A549 (cell line): ENCODE measurements around the gene GPR35. TPM values are rescaled to one million over a fixed set of nuclear protein-coding genes. Genes with fewer than 3 reads are reported as not detected.
A peak's percentile ranks its signal among the peaks of the same experiment; 100 is the strongest.
"Not testable (repeated sequence)": the region's sequence is repeated elsewhere in the genome, so short reads cannot be mapped to it uniquely, and the experiment has no call there.

Experiments used
- ATAC-seq, 2 experiments: fragments of 200-7000 bp in 1 of 2; fragments of >200 bp in 1 of 2; cut with Nextera tagmentation in 1 of 2; cut with Tn5 transposase in 1 of 2; 3 replicates each; pipeline versions ENCODE4 v1.8.0 to v1.9.1; 2018 to 2020; ENCODE audit warnings: mild to moderate bottlenecking in 1 of 2, moderate library complexity in 1 of 2
- CTCF ChIA-PET: fragments of 300-600 bp; sonication (Branson Sonifier 250); formaldehyde crosslinking; extraction: SDS; loops from one replicate; lab custom pipeline; 2021; ENCODE audit warnings: antibody characterized with exemption, inconsistent platforms; lab: Yijun Ruan, JAX
- POLR2A ChIA-PET: fragments of 350-600 bp; formaldehyde crosslinking; extraction: SDS; loops from one replicate; lab custom pipeline; 2021; ENCODE audit warnings: antibody characterized with exemption, inconsistent platforms; lab: Yijun Ruan, JAX
- DNase-seq, 2 experiments: peaks; one replicate each; pipeline versions ENCODE4 v3.0.0 to v3.0.0-alpha.2; 2011 to 2016; ENCODE audit warnings: low read depth in 1 of 2, low spot score in 1 of 2
- FAIRE-seq: peaks from 2 replicates; lab custom pipeline; 2011; peaks lifted over from hg19 to GRCh38; lab: Jason Lieb, UNC
- H3K27ac ChIP-seq, 2 experiments: fragments of >200 bp; sonication (Bioruptor Twin); formaldehyde crosslinking; 3 replicates each; pipeline ENCODE4 v1.5.1; 2016 to 2017
- H3K4me1 ChIP-seq: fragments of >200 bp; sonication (Bioruptor Twin); formaldehyde crosslinking; 3 replicates; pipeline ENCODE4 v1.6.1; 2016
- H3K4me2 ChIP-seq: fragments of >200 bp; sonication (Bioruptor Twin); formaldehyde crosslinking; 3 replicates; pipeline ENCODE4 v1.6.1; 2016
- H3K4me3 ChIP-seq: fragments of >200 bp; sonication (Bioruptor Twin); formaldehyde crosslinking; 3 replicates; pipeline ENCODE4 v1.5.1; 2016
- H3K9me3 ChIP-seq: fragments of >200 bp; sonication (Bioruptor Twin); formaldehyde crosslinking; 3 replicates; pipeline ENCODE4 v1.6.1; 2016
- CEBPB ChIP-seq, 2 experiments: fragments of >200 bp in 1 of 2; sonication (Bioruptor Twin) in 1 of 2; formaldehyde crosslinking in 1 of 2; IDR thresholded peaks; 2 replicates each; pipeline ENCODE4 v1.6.1; 2012 to 2016
- EP300 ChIP-seq, 2 experiments: fragments of >200 bp; sonication (Bioruptor Twin); formaldehyde crosslinking; IDR thresholded peaks; 2 replicates in 1 of 2; 3 replicates in 1 of 2; pipeline ENCODE4 v1.6.1; 2016 to 2017
- ESRRA ChIP-seq: fragments of 150-350 bp; IDR thresholded peaks from 2 replicates; pipeline ENCODE4 v1.6.1; 2014; ENCODE audit warnings: mild to moderate bottlenecking, low read length, borderline replicate concordance
- HEYL ChIP-seq: fragments of 250-450 bp; sonication (Bioruptor Pico); IDR thresholded peaks from 2 replicates; pipeline ENCODE4 v1.8.0; 2021; ENCODE audit warnings: mild to moderate bottlenecking, moderate library complexity
- HOXA7 ChIP-seq: fragments of 250-450 bp; sonication (Bioruptor Pico); IDR thresholded peaks from 2 replicates; pipeline ENCODE4 v1.5.0; 2020; ENCODE audit warnings: mild to moderate bottlenecking, moderate library complexity
- JUN ChIP-seq, 2 experiments: fragments of >200 bp; sonication (Bioruptor Twin); formaldehyde crosslinking; IDR thresholded peaks; 2 replicates in 1 of 2; 3 replicates in 1 of 2; pipeline ENCODE4 v1.6.1; 2016 to 2017
- KDM1A ChIP-seq: fragments of 200-600 bp; sonication (generic); IDR thresholded peaks from 2 replicates; pipeline ENCODE4 v1.6.1; 2016; ENCODE audit warnings: low read depth, mild to moderate bottlenecking
- MAFK ChIP-seq: fragments of 450-650 bp; IDR thresholded peaks from 2 replicates; pipeline ENCODE4 v1.6.1; 2014; ENCODE audit not compliant: partially characterized antibody
- MYC ChIP-seq: IDR thresholded peaks from 2 replicates; pipeline ENCODE4 v1.6.1; 2012; ENCODE audit warnings: mild to moderate bottlenecking, inconsistent platforms, low read length, improper control_type of control experiment, borderline replicate concordance
- NPAS2 ChIP-seq: fragments of 250-450 bp; sonication (Bioruptor Pico); IDR thresholded peaks from 2 replicates; pipeline ENCODE4 v1.8.0; 2022; ENCODE audit warnings: mild to moderate bottlenecking, moderate library complexity, borderline replicate concordance
- NR3C1 ChIP-seq: fragments of >200 bp; sonication (Bioruptor Twin); formaldehyde crosslinking; IDR thresholded peaks from 3 replicates; pipeline ENCODE4 v1.6.1; 2017
- RAD21 ChIP-seq, 2 experiments: fragments of >200 bp in 1 of 2; sonication (Bioruptor Twin) in 1 of 2; formaldehyde crosslinking in 1 of 2; IDR thresholded peaks in 1 of 2; conservative IDR thresholded peaks in 1 of 2; 2 replicates in 1 of 2; 3 replicates in 1 of 2; pipeline ENCODE4 v1.6.1; 2012 to 2018; ENCODE audit warnings: inconsistent platforms in 1 of 2
- RARB ChIP-seq: fragments of 250-450 bp; sonication (Bioruptor Pico); IDR thresholded peaks from 2 replicates; pipeline ENCODE4 v1.8.0; 2021; ENCODE audit warnings: mild to moderate bottlenecking, moderate library complexity
- ZC3H11A ChIP-seq: fragments of 450-650 bp; IDR thresholded peaks from 2 replicates; pipeline ENCODE4 v1.6.1; 2014; ENCODE audit warnings: antibody characterized with exemption, mild to moderate bottlenecking
- WGBS: methylation state at CpG from one replicate; pipeline ENCODE4 v1.1.6; 2017; ENCODE audit errors: missing lambda C conversion rate; 5-methylcytosine and 5-hydroxymethylcytosine counted together
- polyA plus RNA-seq, 4 experiments: library from polyadenylated mRNA; depleted of rRNA in 3 of 4; stranded (reverse); fragments of >200 nt; fragmentation: RNase III in 1 of 4; extraction: RNeasy Plus Mini Kit Qiagen cat#74134 plus additional on column Dnase treatment in 1 of 4; gene quantifications; 2 replicates in 3 of 4; 3 replicates in 1 of 4; pipeline ENCODE4 v1.2.3, GENCODE V29; 2011 to 2017
- TF ChIP-seq, protein P1 (sequence below): fragments of 250-450 bp; sonication (Bioruptor Pico); IDR thresholded peaks from 2 replicates; pipeline ENCODE4 v1.5.0; 2020; ENCODE audit warnings: low read depth, mild to moderate bottlenecking, moderate library complexity
- TF ChIP-seq, protein P2 (sequence below): IDR thresholded peaks from 2 replicates; pipeline ENCODE4 v1.6.1; 2012
- TF ChIP-seq, protein P3 (sequence below): IDR thresholded peaks from 2 replicates; pipeline ENCODE4 v1.6.1; 2012; ENCODE audit warnings: low read depth, borderline replicate concordance

Gene GPR35
- polyA plus RNA-seq, 2 of the 4 experiments (the other 2 are of a cell fraction), result 0.65 to 0.90 TPM

DNA sequence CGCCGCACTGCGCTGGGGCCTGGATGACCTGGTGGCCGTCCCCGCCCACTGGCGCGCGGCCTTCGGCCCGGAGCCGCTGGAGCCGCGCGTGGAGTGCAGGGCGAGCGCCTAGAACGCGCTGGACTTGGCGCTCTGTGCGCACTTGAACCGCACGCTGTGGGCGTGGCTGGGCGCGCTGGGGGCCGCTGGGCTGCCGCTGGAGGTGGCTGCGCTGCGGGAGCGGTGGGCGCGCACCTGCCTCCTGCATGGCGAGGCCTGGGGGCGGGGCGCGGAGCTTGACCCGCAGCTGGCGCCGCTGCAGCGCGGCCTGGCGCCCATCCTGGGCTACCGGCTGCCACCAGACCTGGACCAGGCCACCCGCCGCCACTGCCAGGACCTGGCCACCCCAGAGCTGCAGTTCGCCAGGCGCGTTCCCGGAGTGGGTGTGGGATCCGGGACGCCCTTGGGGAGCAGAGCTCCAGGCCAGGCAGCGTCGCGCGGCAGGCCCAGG lies 47.5 kb downstream of the GPR35 start:
- H3K27ac ChIP-seq, result no peak overlapping the region
- 45% methylated on average over 19 of the region's 55 CpGs for WGBS
- no peak for FAIRE-seq
- no peak overlapping the region for H3K4me2 ChIP-seq
- ChIA-PET CTCF (no interaction called here), POLR2A (no interaction called here)
- H3K4me3 ChIP-seq, result no peak overlapping the region
- TF ChIP-seq ESRRA (no peak), RAD21 (conservative IDR thresholded peaks at IDR 0.05 in 1 of 2, IDR thresholded peaks at IDR 0.05 in 1 of 2) (no peak), HEYL (CRISPR knock-in tag) (no peak), MAFK (no peak), CEBPB (IDR thresholded peaks at IDR 0.05) (no peak), HOXA7 (CRISPR knock-in tag) (no peak), NR3C1 (no peak), MYC (no peak), NPAS2 (CRISPR knock-in tag) (no peak), RARB (CRISPR knock-in tag) (no peak), EP300 (IDR thresholded peaks at IDR 0.05) (no peak), JUN (IDR thresholded peaks at IDR 0.05) (no peak), ZC3H11A (no peak), KDM1A (no peak)
- TF ChIP-seq, protein P1, sequence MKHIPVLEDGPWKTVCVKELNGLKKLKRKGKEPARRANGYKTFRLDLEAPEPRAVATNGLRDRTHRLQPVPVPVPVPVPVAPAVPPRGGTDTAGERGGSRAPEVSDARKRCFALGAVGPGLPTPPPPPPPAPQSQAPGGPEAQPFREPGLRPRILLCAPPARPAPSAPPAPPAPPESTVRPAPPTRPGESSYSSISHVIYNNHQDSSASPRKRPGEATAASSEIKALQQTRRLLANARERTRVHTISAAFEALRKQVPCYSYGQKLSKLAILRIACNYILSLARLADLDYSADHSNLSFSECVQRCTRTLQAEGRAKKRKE, result no peak
- TF ChIP-seq, protein P2, sequence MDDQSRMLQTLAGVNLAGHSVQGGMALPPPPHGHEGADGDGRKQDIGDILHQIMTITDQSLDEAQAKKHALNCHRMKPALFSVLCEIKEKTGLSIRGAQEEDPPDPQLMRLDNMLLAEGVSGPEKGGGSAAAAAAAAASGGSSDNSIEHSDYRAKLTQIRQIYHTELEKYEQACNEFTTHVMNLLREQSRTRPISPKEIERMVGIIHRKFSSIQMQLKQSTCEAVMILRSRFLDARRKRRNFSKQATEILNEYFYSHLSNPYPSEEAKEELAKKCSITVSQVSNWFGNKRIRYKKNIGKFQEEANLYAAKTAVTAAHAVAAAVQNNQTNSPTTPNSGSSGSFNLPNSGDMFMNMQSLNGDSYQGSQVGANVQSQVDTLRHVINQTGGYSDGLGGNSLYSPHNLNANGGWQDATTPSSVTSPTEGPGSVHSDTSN, result no peak
- TF ChIP-seq, protein P3, sequence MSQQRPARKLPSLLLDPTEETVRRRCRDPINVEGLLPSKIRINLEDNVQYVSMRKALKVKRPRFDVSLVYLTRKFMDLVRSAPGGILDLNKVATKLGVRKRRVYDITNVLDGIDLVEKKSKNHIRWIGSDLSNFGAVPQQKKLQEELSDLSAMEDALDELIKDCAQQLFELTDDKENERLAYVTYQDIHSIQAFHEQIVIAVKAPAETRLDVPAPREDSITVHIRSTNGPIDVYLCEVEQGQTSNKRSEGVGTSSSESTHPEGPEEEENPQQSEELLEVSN, result no peak
- H3K4me1 ChIP-seq, result no peaks in the 10 kb centered on the region
- no peaks in the 10 kb centered on the region for H3K9me3 ChIP-seq
- no peak for DNase-seq
- ATAC-seq, result no peak

DNA sequence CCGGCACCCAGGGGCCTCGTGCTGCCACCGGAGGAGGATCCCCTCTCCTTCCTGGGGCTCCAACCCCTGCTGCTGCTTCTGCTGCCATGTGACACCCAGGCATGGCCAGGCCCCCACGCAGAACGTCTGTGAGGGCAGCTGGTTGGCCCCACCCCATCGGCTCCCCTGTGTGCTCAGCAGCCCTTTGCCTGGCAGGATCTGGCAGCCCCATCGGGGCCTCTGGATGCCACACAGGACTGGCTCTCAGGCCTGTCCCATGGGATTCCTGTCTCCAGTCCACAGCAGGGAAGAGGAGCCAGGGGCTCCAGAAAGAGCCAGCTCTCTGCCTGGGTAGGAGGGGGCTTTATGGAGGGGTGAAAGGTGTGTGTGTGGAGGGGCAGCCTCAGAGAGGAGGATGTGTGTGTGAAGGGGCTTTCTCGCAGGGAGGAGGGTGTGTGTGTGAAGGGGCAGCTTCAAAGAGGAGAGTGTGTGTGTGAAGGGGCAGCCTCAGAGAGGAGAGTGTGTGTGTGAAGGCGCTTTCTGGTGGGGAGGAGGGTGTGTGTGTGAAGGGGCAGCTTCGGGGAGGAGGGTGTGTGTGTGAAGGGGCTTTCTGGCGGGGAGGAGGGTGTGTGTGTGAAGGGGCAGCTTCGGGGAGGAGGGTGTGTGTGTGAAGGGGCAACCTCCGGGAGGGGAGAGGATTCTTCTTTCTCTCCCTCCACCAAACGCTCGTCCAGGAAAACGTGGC lies 49.3 kb downstream of the GPR35 start:
- H3K4me1 ChIP-seq, H3K4me2 ChIP-seq, H3K9me3 ChIP-seq, CTCF ChIA-PET, POLR2A ChIA-PET, FAIRE-seq, DNase-seq, H3K27ac ChIP-seq, H3K4me3 ChIP-seq: not testable (repeated sequence)
- ATAC-seq, result peak in 1 of 2 experiments; percentile 11; a peak in 2 of 6 replicates
- 26% methylated on average over 3 of the region's 16 CpGs for WGBS

DNA sequence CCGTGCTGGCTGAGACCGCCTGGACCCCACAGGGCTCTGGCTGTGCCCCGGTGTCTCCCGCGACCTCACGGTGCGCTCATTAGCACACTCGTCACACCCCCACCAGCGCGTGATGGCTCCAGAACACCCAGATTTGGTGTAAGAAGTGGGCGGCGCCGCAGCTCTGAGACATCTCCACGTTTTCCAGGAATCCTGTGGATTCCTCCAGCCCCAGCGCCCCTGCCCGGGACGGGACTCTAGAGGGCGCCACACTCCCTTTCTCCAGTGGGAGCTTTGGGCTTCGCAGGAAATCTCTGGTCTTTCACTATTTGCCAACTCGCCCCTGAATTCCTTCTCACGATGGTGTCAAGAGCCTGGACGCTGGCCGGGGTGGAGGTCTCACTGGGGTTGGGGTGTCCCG lies 50.1 kb downstream of the GPR35 start:
- not testable (repeated sequence) for H3K4me3 ChIP-seq

DNA sequence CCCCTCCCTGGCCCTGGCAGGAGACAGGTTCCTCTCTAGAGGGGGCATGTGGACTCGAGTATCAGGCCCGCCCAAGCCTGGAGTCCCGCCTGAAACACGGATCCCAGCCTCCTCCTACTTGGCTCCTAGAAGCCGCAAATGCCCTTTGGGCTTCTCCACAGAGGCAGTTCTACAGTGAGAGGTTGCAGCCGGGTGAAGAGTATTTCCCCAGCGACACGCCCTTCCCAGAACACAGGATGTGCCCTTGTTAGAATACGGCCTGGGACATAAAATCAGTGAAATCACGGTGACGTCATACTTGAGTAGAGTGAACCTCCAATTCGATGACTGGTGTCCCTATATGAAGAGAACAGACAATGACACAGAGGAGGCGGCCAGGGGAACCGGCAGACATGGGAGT lies 52.8 kb downstream of the GPR35 start:
- ATAC-seq, CTCF ChIA-PET, H3K4me3 ChIP-seq, FAIRE-seq, H3K4me1 ChIP-seq, DNase-seq, POLR2A ChIA-PET, H3K27ac ChIP-seq, H3K9me3 ChIP-seq, H3K4me2 ChIP-seq: not testable (repeated sequence)
- WGBS, result 74% methylated on average over 6 of the region's 14 CpGs

More for the DNA sequence above, 50.1 kb downstream of the GPR35 start:
- FAIRE-seq, H3K4me2 ChIP-seq, CTCF ChIA-PET, H3K27ac ChIP-seq, H3K9me3 ChIP-seq, H3K4me1 ChIP-seq, DNase-seq, POLR2A ChIA-PET: not testable (repeated sequence)
- ATAC-seq, result peak; percentile 54 to 83; a peak in 4 of 6 replicates
- WGBS, result no CpG with 5 or more reads among the region's 24 CpGs

DNA sequence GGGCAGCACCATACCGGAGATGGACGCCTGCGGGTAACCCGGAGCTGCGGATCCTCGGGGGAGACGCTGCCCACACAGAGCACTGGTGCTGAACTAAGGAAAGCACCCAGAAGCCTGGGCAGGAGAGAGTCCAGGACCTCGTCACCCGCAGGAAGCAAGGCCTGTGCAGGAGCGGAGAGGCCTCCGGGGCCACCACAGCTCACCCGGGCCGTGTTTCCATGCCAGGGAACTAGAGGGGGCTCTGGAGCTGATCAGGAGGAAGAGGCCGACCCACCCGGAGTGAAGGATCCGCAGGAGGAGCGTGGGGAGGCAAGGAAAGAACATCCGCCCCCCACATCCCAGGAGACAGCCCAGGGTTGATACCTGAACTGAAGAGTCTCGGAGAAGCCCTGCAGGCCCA lies 53.6 kb downstream of the GPR35 start:
- POLR2A ChIA-PET, FAIRE-seq: not testable (repeated sequence)

DNA sequence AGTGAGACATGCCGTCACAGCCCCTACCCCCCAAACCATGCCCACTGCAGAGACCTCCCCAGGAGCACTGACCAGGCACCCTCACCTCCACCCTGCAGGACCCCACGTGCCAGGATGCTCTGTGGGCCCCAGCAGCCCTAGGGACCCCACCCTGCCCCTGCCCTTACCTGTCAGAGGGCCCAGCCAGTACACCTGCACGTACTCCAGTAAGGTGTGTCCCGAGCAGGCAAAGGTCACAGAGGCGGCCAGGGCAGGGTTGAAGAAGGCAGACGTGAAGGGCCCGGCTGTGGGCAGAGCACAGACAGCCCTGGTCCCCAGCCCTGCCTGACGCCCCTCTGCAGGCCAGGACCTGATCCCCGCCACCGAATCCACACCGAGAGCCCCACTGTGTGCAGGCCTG lies 54.9 kb downstream of the GPR35 start:
- H3K27ac ChIP-seq, H3K9me3 ChIP-seq, DNase-seq, H3K4me1 ChIP-seq, H3K4me2 ChIP-seq, ATAC-seq, CTCF ChIA-PET, H3K4me3 ChIP-seq, FAIRE-seq, POLR2A ChIA-PET: not testable (repeated sequence)
- 60% methylated on average over 1 of the region's 11 CpGs for WGBS

More for the DNA sequence above, 53.6 kb downstream of the GPR35 start:
- H3K4me3 ChIP-seq, CTCF ChIA-PET, H3K9me3 ChIP-seq, H3K27ac ChIP-seq, DNase-seq, H3K4me2 ChIP-seq, H3K4me1 ChIP-seq: not testable (repeated sequence)
- peak in 1 of 2 experiments; percentile 24; a peak in 2 of 6 replicates for ATAC-seq
- no CpG with 5 or more reads among the region's 19 CpGs for WGBS
